Transverse colon (tissue), 4 donors: Measurements from ENCODE around the gene TMPRSS5. TPM values are rescaled to one million over a fixed set of nuclear protein-coding genes. Genes with fewer than 3 reads are reported as not detected.
"Not testable (repeated sequence)": the region's sequence is repeated elsewhere in the genome, so short reads cannot be mapped to it uniquely, and the experiment has no call there.

Source experiments
- DNase-seq: peaks from one replicate; pipeline ENCODE4 v3.0.0-alpha.2; 2019
- H3K27ac ChIP-seq, 4 donors: fragments of 200-600 bp; sonication (generic); 2 replicates each; pipeline ENCODE4 v1.5.1; 2016 to 2018; ENCODE audit warnings: inconsistent platforms in 4 of 4
- H3K27me3 ChIP-seq: fragments of 200-600 bp; sonication (generic); 2 replicates; pipeline ENCODE4 v1.5.1; 2017; ENCODE audit warnings: inconsistent platforms
- H3K36me3 ChIP-seq, 4 donors: fragments of 200-600 bp; sonication (generic); 2 replicates each; pipeline ENCODE4 v1.5.1; 2017 to 2019; ENCODE audit warnings: inconsistent platforms in 4 of 4
- H3K4me1 ChIP-seq, 4 donors: fragments of 200-600 bp; sonication (generic); 2 replicates each; pipeline ENCODE4 v1.5.1; 2017 to 2020; ENCODE audit warnings: inconsistent platforms in 4 of 4
- H3K4me3 ChIP-seq, 4 donors: fragments of 200-600 bp; sonication (generic); 1 replicate in 1 of 4; 2 replicates in 3 of 4; pipeline versions ENCODE4 v1.5.1 to v1.6.1; 2017 to 2019; ENCODE audit warnings: inconsistent platforms in 4 of 4
- H3K9me3 ChIP-seq, 2 donors: fragments of 200-600 bp; sonication (generic); 2 replicates each; pipeline ENCODE4 v1.5.1; 2017 to 2019; ENCODE audit warnings: inconsistent platforms in 2 of 2
- CTCF ChIP-seq, 5 experiments: fragments of 200-600 bp in 3 of 5; fragments of 450-650 bp in 2 of 5; sonication (generic) in 3 of 5; IDR thresholded peaks; 1 replicate in 2 of 5; 2 replicates in 3 of 5; pipeline ENCODE4 v1.5.1; 2016 to 2017; ENCODE audit warnings: antibody characterized with exemption in 5 of 5, inconsistent platforms in 3 of 5, mild to moderate bottlenecking in 2 of 5, moderate library complexity in 1 of 5
- EP300 ChIP-seq: sonication (generic); formaldehyde crosslinking; IDR thresholded peaks from one replicate; pipeline ENCODE4 v1.6.1; 2017; ENCODE audit warnings: antibody characterized with exemption, low read depth
- POLR2A ChIP-seq: fragments of 450-650 bp; IDR thresholded peaks from one replicate; pipeline ENCODE4 v1.6.1; 2016; ENCODE audit warnings: antibody characterized with exemption, mild to moderate bottlenecking, moderate library complexity
- POLR2AphosphoS5 ChIP-seq, 3 donors: sonication (generic); formaldehyde crosslinking; IDR thresholded peaks; one replicate each; pipeline ENCODE4 v1.6.1; 2016; ENCODE audit warnings: antibody characterized with exemption in 3 of 3
- WGBS, 2 donors: methylation state at CpG; one replicate each; pipeline ENCODE4 v1.1.5; 2018; ENCODE audit warnings: low coverage in 1 of 2; 5-methylcytosine and 5-hydroxymethylcytosine counted together
- in situ Hi-C, 4 donors: fragments of 200-750 bp; cut with MboI; loops; one replicate each; pipeline versions ENCODE4 v1.15.0 to v1.15.1; 2017; ENCODE audit warnings: low sequenced_read_pairs in 3 of 4, low pct_ligation_motif_present in 1 of 4, low pct_unique_long_range_greater_than_20kb in 1 of 4
- intact Hi-C: fragments of 100-400 bp; cut with DNase I; formaldehyde crosslinking; loops from one replicate; pipeline ENCODE4 v1.15.1; 2023; ENCODE audit warnings: low total_unique reads
- total RNA-seq, 4 donors: library from RNA; depleted of rRNA; stranded (reverse); fragments of >200 nt; gene quantifications; one replicate each; pipeline ENCODE4 v1.1.0, GENCODE V29; 2016

The TMPRSS5 gene
- total RNA-seq, 4 donors from 2014 or later = 0.27 to 0.79 TPM; not detected in 2

GRCh38 chr11:113710989-113711388 lies 4.9 kb upstream of the TMPRSS5 start:
- Histone ChIP-seq H3K27ac (no peak overlapping the region), H3K27me3 (no peaks in the 10 kb centered on the region), H3K9me3 (no peaks in the 10 kb centered on the region), H3K36me3 (no peaks in the 10 kb centered on the region), H3K4me1 (no peaks in the 10 kb centered on the region), H3K4me3 (no peak overlapping the region)
- no peak for TF ChIP-seq POLR2A
- TF ChIP-seq CTCF (IDR thresholded peaks at IDR 0.05) = no peak
- TF ChIP-seq EP300 = no peak
- no peak for TF ChIP-seq POLR2AphosphoS5 (IDR thresholded peaks at IDR 0.05)
- intact Hi-C loops = no loop called here
- no peak for DNase-seq
- 92 to 100% methylated on average over 1 of the region's 1 CpG for WGBS, 2 donors
- in situ Hi-C loops = no loop called here

DNA sequence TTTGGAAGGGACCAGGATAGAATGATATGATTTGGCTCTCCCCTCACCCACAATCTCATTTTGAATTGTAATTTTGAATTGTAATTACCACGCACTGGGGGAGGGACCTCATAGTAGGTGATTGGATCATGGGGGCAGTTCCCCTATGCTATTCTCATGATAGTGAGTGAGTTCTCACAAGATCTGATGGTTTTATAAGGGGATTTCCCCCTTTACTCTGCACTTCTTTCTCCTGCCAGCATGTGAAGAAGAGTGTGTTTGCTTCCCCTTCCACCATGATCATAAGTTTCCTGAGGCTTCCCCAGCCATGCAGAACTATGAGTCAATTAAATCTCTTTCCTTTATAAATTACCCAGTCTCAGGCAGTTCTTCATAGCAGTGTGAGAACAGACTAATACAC lies 2.6 kb downstream of the TMPRSS5 start:
- H3K4me3 ChIP-seq, DNase-seq, H3K36me3 ChIP-seq, H3K4me1 ChIP-seq, in situ Hi-C loops, H3K27ac ChIP-seq, intact Hi-C loops, H3K27me3 ChIP-seq, H3K9me3 ChIP-seq: not testable (repeated sequence)
- 50 to 93% methylated on average over 1 of the region's 1 CpG for WGBS, 2 donors

DNA sequence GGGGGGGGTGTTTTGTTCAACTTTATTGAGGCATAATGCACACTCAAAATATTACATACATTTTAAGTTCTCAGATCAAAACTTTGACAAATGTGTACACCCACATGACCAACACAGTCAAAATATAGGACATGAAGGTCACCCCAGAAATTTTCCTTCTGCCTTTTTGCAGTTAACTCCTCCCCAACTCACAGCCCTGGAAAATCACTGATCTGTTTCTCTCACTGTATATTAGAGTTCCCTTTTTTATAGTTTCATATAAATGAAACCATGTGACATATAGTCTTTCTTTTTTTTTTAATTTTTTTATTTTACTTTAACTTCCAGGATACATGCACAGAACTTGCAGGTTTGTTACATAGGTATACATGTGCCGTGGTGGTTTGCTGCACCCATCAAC lies 4.6 kb downstream of the TMPRSS5 start:
- no peak overlapping the region for H3K4me3 ChIP-seq
- TF ChIP-seq POLR2A = no peak
- TF ChIP-seq EP300 = no peak
- H3K36me3 ChIP-seq = no peaks in the 10 kb centered on the region
- no peaks in the 10 kb centered on the region for H3K9me3 ChIP-seq
- no peaks in the 10 kb centered on the region for H3K4me1 ChIP-seq
- in situ Hi-C loops (no loop called here), intact Hi-C loops (no loop called here)
- WGBS, 2 donors = 95% methylated on average over 1 of the region's 1 CpG; no CpG with 5 or more reads in 1 of the 2 donors
- H3K27me3 ChIP-seq = no peaks in the 10 kb centered on the region
- no peak for DNase-seq
- no peak overlapping the region for H3K27ac ChIP-seq

- Histone ChIP-seq H3K27ac (no peak overlapping the region), H3K4me3 (no peak overlapping the region), H3K9me3 (no peaks in the 10 kb centered on the region), H3K27me3 (no peaks in the 10 kb centered on the region), H3K36me3 (no peaks in the 10 kb centered on the region), H3K4me1 (no peaks in the 10 kb centered on the region)
- in situ Hi-C loops = no loop called here
- intact Hi-C loops = no loop called here
- WGBS, 2 donors = 94% methylated on average over 3 of the region's 3 CpGs; no CpG with 5 or more reads in 1 of the 2 donors
- no peak for DNase-seq
- TF ChIP-seq POLR2A (no peak), EP300 (no peak), POLR2AphosphoS5 (IDR thresholded peaks at IDR 0.05) (no peak), CTCF (IDR thresholded peaks at IDR 0.05) (no peak)
Observed at GRCh38 chr11:113698515-113698914, 7.6 kb downstream of the TMPRSS5 start.

- in situ Hi-C loops (no loop called here), intact Hi-C loops (no loop called here)
- H3K27ac ChIP-seq = no peak overlapping the region
- H3K4me3 ChIP-seq = no peak overlapping the region
- no peaks in the 10 kb centered on the region for H3K27me3 ChIP-seq
- 71 to 77% methylated on average over 5 to 7 of the region's 7 CpGs for WGBS, 2 donors
- no peaks in the 10 kb centered on the region for H3K9me3 ChIP-seq
- no peaks in the 10 kb centered on the region for H3K4me1 ChIP-seq
- no peak for TF ChIP-seq POLR2A
- TF ChIP-seq CTCF (IDR thresholded peaks at IDR 0.05) = no peak
- TF ChIP-seq EP300 = no peak
- no peak for TF ChIP-seq POLR2AphosphoS5 (IDR thresholded peaks at IDR 0.05)
- no peaks in the 10 kb centered on the region for H3K36me3 ChIP-seq
- DNase-seq = no peak
Observed at GRCh38 chr11:113697756-113698407, 8.2 kb downstream of the TMPRSS5 start.
